Ecto neural progenitor cell (in vitro differentiated cells): ENCODE measurements around the gene JAZF1.
"Not testable (repeated sequence)": the region's sequence is repeated elsewhere in the genome, so short reads cannot be mapped to it uniquely, and the experiment has no call there.

Source experiments
- DNase-seq: peaks from one replicate; pipeline ENCODE4 v3.0.0-alpha.2; 2018; ENCODE audit warnings: low spot score

The JAZF1 gene

GRCh38 chr7:27940341-27940740 is 240.3 kb downstream of the JAZF1 start:
- DNase-seq = no peak

DNA sequence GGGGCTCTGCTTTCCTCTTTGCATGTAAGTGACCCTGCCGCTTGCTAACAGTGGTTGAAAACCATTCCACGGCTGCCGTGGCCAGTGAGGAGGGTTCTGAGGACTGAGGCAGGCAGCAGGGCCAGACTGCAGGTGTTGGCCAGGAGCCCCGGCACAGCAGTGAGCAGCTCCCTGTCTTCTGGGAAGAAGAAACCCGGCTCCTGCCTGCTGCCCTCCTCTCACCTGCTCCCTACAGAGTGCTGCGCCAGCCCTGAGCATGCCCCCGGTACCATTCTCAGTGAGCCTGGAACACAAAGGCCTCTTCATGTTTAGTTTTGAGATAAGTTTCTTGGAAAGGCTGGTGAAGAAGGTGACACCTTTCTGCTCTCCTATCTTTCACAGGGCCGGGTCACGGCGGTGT is 240.7 kb downstream of the JAZF1 start:
- no peak for DNase-seq

DNA sequence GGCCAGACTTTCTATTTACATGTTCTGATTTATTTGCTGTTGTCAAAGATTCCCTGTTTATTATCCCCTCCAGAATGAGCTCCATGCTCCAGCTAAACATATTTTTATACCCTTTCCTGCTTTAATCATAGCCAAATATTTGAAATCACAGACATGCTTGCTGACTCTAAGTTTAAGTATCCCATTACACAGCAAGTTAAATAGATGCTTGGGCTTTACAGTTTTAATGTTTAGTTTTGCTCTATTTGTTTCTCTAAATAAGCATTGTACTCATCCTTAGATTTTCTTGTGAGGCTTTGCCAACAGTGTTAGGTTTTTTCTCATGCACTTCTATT is 243.9 kb downstream of the JAZF1 start:
- DNase-seq = no peak

GRCh38 chr7:27936047-27936767 is 244.4 kb downstream of the JAZF1 start:
- DNase-seq = no peak

- DNase-seq = no peak
These were observed 246.7 kb downstream of the JAZF1 start for GRCh38 chr7:27933671-27934565.

GRCh38 chr7:27930910-27931476 is 249.6 kb downstream of the JAZF1 start:
- no peak for DNase-seq

- no peak for DNase-seq
These were observed 251.5 kb downstream of the JAZF1 start for GRCh38 chr7:27929127-27929526.

DNA sequence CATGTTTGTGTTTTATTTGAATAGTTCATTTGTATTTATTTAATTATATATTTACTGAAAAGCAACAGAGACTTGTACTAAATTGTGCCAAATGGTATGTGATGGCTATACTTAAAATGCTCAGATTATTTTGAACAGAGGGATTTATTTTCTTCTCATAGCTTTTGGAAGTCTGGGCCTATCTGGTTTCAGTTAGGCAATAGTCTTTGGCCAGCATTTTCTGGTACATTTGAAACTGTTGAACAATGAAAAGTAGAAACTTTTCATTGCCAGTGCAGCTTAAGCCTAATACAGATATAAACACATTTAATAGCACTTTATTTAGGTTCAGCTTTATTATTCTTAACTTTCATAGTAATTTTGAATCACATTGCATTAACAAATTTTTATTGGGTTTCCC is 252.6 kb downstream of the JAZF1 start:
- DNase-seq = no peak

GRCh38 chr7:27925573-27926201 is 254.9 kb downstream of the JAZF1 start:
- DNase-seq = no peak

DNA sequence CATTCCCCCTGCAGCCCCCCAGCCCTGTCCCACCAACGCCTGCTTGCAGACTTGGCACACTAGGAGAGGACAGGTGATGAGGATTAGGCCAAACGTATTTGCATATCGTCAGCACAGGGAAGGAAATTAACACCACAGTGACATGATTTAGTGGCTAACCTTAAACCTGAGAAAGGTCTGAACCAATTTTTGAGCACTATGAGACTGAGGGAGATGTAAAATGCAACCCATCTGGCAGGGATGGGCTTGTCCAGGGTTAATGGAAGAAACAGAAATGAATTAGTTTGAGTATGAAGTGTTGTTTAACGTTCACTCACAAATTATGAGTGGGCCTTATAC is 257.0 kb downstream of the JAZF1 start:
- DNase-seq = no peak

DNA sequence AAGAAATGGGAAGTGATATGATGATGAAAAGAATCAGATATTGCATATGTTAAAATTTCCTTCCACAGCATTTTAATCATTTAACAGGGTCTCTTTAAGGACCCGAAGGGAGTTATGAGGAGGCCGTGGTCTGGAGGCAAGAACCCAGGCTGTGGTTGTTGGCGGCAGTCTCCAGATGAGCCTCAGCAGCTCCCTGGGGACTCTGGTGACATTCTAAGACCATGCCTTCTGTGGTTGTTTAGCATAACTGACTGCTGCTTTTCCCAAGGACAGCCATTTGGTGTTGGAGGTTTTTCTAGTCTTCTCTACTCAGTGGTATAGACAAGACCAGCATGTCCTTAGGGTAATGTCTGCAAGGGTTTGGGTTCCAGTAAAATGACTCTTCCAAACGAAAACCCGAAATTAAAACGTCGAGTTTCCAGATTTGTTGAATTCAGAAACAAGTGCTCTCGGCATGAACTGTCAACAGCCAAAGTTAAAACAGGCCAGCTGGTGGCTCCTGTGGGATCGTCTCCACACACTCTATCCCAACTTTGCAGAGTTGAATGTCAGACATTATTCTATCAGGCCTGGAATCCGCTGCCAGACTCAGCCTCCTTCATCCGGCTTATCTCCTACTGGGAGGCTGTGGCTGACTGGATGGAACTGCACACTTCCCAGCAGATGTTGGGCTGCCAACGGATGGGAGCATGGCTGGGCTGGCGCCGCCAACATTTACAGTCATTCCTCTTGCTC is 257.5 kb downstream of the JAZF1 start:
- DNase-seq = no peak

DNA sequence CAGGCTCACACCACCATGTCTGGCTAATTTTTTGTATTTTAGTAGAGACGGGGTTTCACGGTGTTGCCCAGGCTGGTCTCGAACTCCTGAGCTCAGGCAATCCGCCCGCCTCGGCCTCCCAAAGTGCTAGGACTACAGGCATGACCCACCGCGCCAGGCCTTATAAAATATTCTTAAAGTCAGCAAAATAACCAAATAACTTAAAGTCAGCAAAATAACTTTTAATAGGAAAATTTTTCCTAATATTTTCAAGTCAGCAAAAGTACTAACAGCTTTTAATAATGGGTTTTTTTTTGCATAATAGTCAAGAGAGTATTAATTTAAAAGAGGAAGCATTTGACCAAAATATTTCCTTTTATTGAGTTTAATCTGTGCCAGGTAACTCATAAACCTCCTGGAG is 258.2 kb downstream of the JAZF1 start:
- DNase-seq = not testable (repeated sequence)

DNA sequence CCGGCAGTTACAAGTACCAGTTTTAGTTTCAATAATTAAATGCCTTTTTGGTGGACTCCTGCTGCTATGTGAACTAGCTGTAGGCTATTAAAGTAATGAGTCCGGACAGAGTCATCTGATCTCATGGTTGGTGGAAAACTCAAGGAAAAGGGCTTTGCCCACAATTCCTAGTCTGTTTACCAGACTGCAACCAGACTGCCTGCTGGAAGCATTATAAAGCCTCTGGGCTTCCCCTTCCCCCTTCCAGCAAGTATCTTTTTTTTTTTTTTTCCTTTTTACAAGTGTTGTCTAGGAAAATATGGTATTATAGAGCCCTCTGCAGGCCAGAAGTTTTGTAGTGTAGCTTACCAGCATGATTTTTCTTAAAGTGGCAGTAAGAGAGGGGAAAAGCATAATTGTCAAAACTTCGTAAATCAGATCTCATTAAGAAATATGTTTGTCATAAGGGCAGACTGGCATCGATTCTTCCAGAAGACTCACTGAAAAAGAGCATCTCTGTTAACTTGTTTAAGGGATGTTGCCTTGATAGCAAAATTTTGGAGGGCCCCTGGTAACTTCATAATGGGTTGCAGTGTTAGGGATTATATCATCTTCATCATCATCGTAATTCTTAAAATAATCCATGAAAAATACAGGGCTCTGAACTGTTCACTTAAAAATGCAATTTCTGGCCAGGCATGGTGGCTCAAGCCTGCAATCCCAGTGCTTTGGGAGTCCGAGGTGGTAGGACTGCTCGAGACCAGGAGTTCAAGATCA is 259.3 kb downstream of the JAZF1 start:
- DNase-seq = no peak

- DNase-seq = no peak
These were observed 260.2 kb downstream of the JAZF1 start for GRCh38 chr7:27920281-27920946.

- no peak for DNase-seq
These were observed 262.1 kb downstream of the JAZF1 start for GRCh38 chr7:27918503-27918902.

DNA sequence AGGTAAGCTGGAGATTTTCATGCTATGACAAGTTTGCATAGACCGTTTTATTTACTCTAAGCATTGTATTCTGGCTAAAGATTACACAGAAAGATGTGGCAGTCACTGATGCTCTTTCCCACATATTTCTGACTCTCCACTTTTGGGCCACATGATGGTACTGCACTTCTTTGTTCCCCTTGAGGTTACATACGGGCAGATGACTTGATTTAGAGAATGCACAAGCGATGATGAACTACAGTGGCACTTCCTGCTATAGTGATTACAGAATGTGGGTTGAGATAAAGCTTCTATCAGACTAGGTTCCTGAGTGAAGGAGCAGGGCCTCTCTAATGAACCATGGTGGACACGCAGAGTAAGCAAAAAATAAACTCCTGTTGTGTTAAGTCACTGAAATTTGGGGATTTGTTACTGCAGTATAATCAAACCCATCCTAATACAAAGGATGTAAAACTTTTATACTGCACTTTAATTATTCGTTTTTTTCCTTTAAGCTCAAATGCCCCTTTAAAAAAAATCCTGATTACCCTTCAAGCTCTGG is 262.8 kb downstream of the JAZF1 start:
- DNase-seq = no peak

GRCh38 chr7:27917119-27917518 is 263.5 kb downstream of the JAZF1 start:
- no peak for DNase-seq

- DNase-seq = no peak
These were observed 264.2 kb downstream of the JAZF1 start for GRCh38 chr7:27916372-27916771.

DNA sequence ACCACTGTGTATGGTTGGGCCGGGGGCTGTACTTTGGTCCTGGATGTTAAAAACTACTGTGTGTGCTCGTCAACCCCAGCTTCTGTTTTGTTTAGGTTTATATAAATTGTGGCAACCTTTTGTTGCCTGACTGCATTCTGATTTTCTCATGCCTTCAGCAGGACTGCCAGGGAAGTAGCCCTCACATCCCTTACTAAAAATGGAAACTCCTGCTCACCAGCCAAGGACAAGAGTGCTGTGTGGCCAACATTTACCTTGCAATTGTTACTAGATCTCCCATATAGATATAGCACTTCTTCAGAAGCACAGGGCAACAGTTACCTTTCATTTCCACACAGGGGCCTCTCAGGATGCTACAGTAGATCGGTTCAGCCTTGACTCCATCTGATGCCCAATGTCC is 266.2 kb downstream of the JAZF1 start:
- DNase-seq = no peak

DNA sequence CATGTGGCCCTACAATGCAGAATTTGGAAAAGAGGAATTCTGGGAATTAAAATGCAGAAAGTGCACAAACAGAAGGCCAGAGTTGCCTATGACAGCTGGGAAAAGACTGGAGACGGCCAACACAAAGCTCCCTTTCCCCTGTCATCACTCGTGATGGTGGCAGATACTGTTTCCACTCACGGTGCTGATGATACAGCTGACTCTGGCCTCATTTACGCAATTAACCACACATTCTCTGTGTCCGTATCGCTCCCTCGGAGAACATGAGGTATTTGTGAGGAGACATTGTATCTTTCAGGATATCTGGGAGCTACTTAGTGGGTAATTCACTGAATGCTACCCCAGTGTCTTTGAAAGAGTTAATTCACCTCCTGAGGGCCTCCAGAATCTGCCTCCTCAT is 267.8 kb downstream of the JAZF1 start:
- no peak for DNase-seq

DNA sequence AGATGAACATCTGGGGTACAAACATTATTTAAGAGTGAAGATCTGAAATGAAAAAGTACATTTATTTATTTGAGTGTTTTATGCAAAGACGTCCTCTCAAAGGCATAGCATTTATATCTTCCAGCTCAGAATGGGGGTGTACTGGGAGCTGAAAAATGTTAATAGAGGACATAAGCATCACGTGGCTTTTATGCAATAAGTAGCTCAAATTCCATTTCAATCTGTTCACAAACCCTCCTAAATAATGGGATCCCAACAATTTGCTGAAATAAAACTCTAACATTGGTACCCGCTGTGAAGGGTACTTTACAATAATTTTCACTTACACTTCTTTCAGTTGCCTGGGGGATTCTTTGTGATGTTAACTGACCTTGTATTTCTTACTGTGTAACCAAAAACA is 268.7 kb downstream of the JAZF1 start:
- DNase-seq = no peak
